ENCODE measurements around the gene RGS7. TPM values are rescaled to one million over a fixed set of nuclear protein-coding genes. Genes with fewer than 3 reads are reported as not detected.

The RGS7 gene
- total RNA-seq, 1 donor from 2014 or later = not detected

- no peak overlapping the region for H3K27ac ChIP-seq
- H3K4me1 ChIP-seq = no peaks in the 10 kb centered on the region
- H3K36me3 ChIP-seq = no peaks in the 10 kb centered on the region
- intact Hi-C loops (cut with DNase I) = no loop called here
- DNase-seq (ENCODE audit: extremely low spot score in 2 of 2) = no peak
- no peak overlapping the region for H3K4me3 ChIP-seq
- no peak for TF ChIP-seq POLR2AphosphoS5 (IDR thresholded peaks at IDR 0.05; ENCODE audit: insufficient read depth in 1 of 2, low read depth in 1 of 2)
- no peak for TF ChIP-seq CTCF (IDR thresholded peaks at IDR 0.05)
- TF ChIP-seq POLR2A (IDR thresholded peaks at IDR 0.05) = no peak
- H3K27me3 ChIP-seq = no peaks in the 10 kb centered on the region
- H3K9me3 ChIP-seq = no peaks in the 10 kb centered on the region
These were observed 116.9 kb downstream of the RGS7 start for GRCh38 chr1:241240069-241240468.

- H3K4me1 ChIP-seq = no peaks in the 10 kb centered on the region
- TF ChIP-seq CTCF (IDR thresholded peaks at IDR 0.05) = no peak
- TF ChIP-seq POLR2A (IDR thresholded peaks at IDR 0.05) = no peak
- no peak for TF ChIP-seq POLR2AphosphoS5 (IDR thresholded peaks at IDR 0.05; ENCODE audit: insufficient read depth in 1 of 2, low read depth in 1 of 2)
- intact Hi-C loops (cut with DNase I) = no loop called here
These were observed 119.1 kb downstream of the RGS7 start for GRCh38 chr1:241237873-241238272.

GRCh38 chr1:241235256-241235897, 121.6 kb downstream of the RGS7 start:
- Histone ChIP-seq H3K4me3 (no peak overlapping the region), H3K9me3 (no peaks in the 10 kb centered on the region), H3K27me3 (no peaks in the 10 kb centered on the region), H3K4me1 (no peaks in the 10 kb centered on the region), H3K36me3 (no peaks in the 10 kb centered on the region), H3K27ac (no peak overlapping the region)
- DNase-seq (ENCODE audit: extremely low spot score in 2 of 2) = no peak
- intact Hi-C loops (cut with DNase I) = no loop called here
- TF ChIP-seq POLR2AphosphoS5 (IDR thresholded peaks at IDR 0.05; ENCODE audit: insufficient read depth in 1 of 2, low read depth in 1 of 2) (no peak), POLR2A (IDR thresholded peaks at IDR 0.05) (no peak), CTCF (IDR thresholded peaks at IDR 0.05) (no peak)

More at GRCh38 chr1:241237873-241238272, 119.1 kb downstream of the RGS7 start:
- no peak overlapping the region for H3K4me3 ChIP-seq
- H3K27me3 ChIP-seq = no peaks in the 10 kb centered on the region
- H3K36me3 ChIP-seq = no peaks in the 10 kb centered on the region
- H3K9me3 ChIP-seq = no peaks in the 10 kb centered on the region
- H3K27ac ChIP-seq = no peak overlapping the region
- DNase-seq (ENCODE audit: extremely low spot score in 2 of 2) = no peak

GRCh38 chr1:241229711-241230110, 127.3 kb downstream of the RGS7 start:
- no peak overlapping the region for H3K4me3 ChIP-seq
- no peaks in the 10 kb centered on the region for H3K27me3 ChIP-seq
- H3K36me3 ChIP-seq = no peaks in the 10 kb centered on the region
- TF ChIP-seq CTCF (IDR thresholded peaks at IDR 0.05) (no peak), POLR2A (IDR thresholded peaks at IDR 0.05) (no peak), POLR2AphosphoS5 (IDR thresholded peaks at IDR 0.05; ENCODE audit: insufficient read depth in 1 of 2, low read depth in 1 of 2) (no peak)
- DNase-seq (ENCODE audit: extremely low spot score in 2 of 2) = no peak
- no peaks in the 10 kb centered on the region for H3K4me1 ChIP-seq
- intact Hi-C loops (cut with DNase I) = no loop called here
- no peak overlapping the region for H3K27ac ChIP-seq
- no peaks in the 10 kb centered on the region for H3K9me3 ChIP-seq

- no peak for DNase-seq (ENCODE audit: extremely low spot score in 2 of 2)
- Histone ChIP-seq H3K27ac (no peak overlapping the region), H3K4me1 (no peaks in the 10 kb centered on the region), H3K9me3 (no peaks in the 10 kb centered on the region), H3K36me3 (no peaks in the 10 kb centered on the region), H3K27me3 (no peaks in the 10 kb centered on the region), H3K4me3 (no peak overlapping the region)
- no peak for TF ChIP-seq POLR2AphosphoS5 (IDR thresholded peaks at IDR 0.05; ENCODE audit: insufficient read depth in 1 of 2, low read depth in 1 of 2)
- no peak for TF ChIP-seq CTCF (IDR thresholded peaks at IDR 0.05)
- no peak for TF ChIP-seq POLR2A (IDR thresholded peaks at IDR 0.05)
- intact Hi-C loops (cut with DNase I) = no loop called here
These were observed 127.8 kb downstream of the RGS7 start for GRCh38 chr1:241229216-241229615.

Data from vagina (tissue), 2 donors.